Testis (tissue), 2 donors: ENCODE results near the gene CHST2.

Source experiments
- POLR2A ChIP-seq: fragments of 450-650 bp; IDR thresholded peaks from one replicate; pipeline ENCODE4 v1.6.1; 2017; ENCODE audit warnings: antibody characterized with exemption, mild to moderate bottlenecking, moderate library complexity
- TF ChIP-seq, protein P1 (sequence below), 3 experiments: fragments of 450-650 bp in 2 of 3; fragments of 200-600 bp in 1 of 3; sonication (generic) in 1 of 3; IDR thresholded peaks; one replicate each; pipeline ENCODE4 v1.5.1; 2016 to 2019; ENCODE audit warnings: antibody characterized with exemption in 3 of 3, mild to moderate bottlenecking in 2 of 3, moderate library complexity in 1 of 3

DNA sequence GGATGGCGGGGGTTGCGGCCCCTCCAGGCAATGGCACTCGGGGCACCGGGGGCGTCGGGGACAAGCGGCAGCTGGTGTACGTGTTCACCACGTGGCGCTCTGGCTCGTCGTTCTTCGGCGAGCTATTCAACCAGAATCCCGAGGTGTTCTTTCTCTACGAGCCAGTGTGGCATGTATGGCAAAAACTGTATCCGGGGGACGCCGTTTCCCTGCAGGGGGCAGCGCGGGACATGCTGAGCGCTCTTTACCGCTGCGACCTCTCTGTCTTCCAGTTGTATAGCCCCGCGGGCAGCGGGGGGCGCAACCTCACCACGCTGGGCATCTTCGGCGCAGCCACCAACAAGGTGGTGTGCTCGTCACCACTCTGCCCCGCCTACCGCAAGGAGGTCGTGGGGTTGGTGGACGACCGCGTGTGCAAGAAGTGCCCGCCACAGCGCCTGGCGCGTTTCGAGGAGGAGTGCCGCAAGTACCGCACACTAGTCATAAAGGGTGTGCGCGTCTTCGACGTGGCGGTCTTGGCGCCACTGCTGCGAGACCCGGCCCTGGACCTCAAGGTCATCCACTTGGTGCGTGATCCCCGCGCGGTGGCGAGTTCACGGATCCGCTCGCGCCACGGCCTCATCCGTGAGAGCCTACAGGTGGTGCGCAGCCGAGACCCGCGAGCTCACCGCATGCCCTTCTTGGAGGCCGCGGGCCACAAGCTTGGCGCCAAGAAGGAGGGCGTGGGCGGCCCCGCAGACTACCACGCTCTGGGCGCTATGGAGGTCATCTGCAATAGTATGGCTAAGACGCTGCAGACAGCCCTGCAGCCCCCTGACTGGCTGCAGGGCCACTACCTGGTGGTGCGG lies 1.9 kb downstream of the CHST2 start:
- TF ChIP-seq, protein P1, sequence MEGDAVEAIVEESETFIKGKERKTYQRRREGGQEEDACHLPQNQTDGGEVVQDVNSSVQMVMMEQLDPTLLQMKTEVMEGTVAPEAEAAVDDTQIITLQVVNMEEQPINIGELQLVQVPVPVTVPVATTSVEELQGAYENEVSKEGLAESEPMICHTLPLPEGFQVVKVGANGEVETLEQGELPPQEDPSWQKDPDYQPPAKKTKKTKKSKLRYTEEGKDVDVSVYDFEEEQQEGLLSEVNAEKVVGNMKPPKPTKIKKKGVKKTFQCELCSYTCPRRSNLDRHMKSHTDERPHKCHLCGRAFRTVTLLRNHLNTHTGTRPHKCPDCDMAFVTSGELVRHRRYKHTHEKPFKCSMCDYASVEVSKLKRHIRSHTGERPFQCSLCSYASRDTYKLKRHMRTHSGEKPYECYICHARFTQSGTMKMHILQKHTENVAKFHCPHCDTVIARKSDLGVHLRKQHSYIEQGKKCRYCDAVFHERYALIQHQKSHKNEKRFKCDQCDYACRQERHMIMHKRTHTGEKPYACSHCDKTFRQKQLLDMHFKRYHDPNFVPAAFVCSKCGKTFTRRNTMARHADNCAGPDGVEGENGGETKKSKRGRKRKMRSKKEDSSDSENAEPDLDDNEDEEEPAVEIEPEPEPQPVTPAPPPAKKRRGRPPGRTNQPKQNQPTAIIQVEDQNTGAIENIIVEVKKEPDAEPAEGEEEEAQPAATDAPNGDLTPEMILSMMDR (IDR thresholded peaks at IDR 0.05), result peak in 1 of 3 experiments; percentile 17
- no peak for TF ChIP-seq POLR2A
